ENCODE measurements around the gene SLC13A4. TPM values are rescaled to one million over a fixed set of nuclear protein-coding genes. Genes with fewer than 3 reads are reported as not detected.

Gene SLC13A4
- total RNA-seq, 3 donors from 2014 or later, result 0.29 to 0.32 TPM; not detected in 1

GRCh38 chr7:135710417-135711138 is 17.4 kb downstream of the SLC13A4 start:
- TF ChIP-seq POLR2AphosphoS5 (IDR thresholded peaks at IDR 0.05), result no peak
- no peak for TF ChIP-seq POLR2A (IDR thresholded peaks at IDR 0.05)
- no peak for TF ChIP-seq CTCF (IDR thresholded peaks at IDR 0.05)
- no peaks in the 10 kb centered on the region for H3K4me1 ChIP-seq
- no peak overlapping the region for H3K27ac ChIP-seq
- intact Hi-C loops (cut with DNase I; ENCODE audit: low total_unique reads), result no loop called here
- no peaks in the 10 kb centered on the region for H3K36me3 ChIP-seq
- H3K4me3 ChIP-seq, result no peak overlapping the region
- DNase-seq (ENCODE audit: low spot score in 2 of 2), result no peak
- no peaks in the 10 kb centered on the region for H3K27me3 ChIP-seq
- no peaks in the 10 kb centered on the region for H3K9me3 ChIP-seq

GRCh38 chr7:135709508-135709907 is 18.5 kb downstream of the SLC13A4 start:
- H3K9me3 ChIP-seq, result no peaks in the 10 kb centered on the region
- TF ChIP-seq POLR2AphosphoS5 (IDR thresholded peaks at IDR 0.05) (no peak), CTCF (IDR thresholded peaks at IDR 0.05) (no peak), POLR2A (IDR thresholded peaks at IDR 0.05) (no peak)
- no peaks in the 10 kb centered on the region for H3K36me3 ChIP-seq
- no peak overlapping the region for H3K4me3 ChIP-seq
- no peaks in the 10 kb centered on the region for H3K4me1 ChIP-seq
- intact Hi-C loops (cut with DNase I; ENCODE audit: low total_unique reads), result no loop called here
- DNase-seq (ENCODE audit: low spot score in 2 of 2), result no peak
- no peak overlapping the region for H3K27ac ChIP-seq
- no peaks in the 10 kb centered on the region for H3K27me3 ChIP-seq

DNA sequence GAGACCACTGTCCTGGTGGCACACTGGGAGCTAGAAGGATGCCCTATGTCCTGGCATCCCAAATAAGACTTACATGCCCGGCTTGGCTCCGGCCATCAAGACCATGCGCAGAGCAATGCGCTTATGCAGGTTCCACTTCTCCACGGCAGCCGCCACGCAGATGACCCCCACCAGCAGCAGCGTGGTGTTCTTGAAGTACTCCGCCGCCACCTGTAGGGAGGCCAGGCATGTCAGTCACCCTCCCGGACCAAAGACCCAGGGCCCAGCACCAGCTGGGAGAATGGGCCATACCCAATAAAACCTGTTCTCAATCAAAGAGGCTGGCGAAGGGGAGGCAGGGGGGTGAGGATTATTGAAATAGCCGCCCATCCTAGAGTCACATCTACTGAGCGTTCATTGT is 19.9 kb downstream of the SLC13A4 start:
- Histone ChIP-seq H3K9me3 (no peaks in the 10 kb centered on the region), H3K36me3 (no peaks in the 10 kb centered on the region), H3K4me3 (no peak overlapping the region), H3K4me1 (no peaks in the 10 kb centered on the region), H3K27ac (no peak overlapping the region), H3K27me3 (no peaks in the 10 kb centered on the region)
- DNase-seq (ENCODE audit: low spot score in 2 of 2), result no peak
- intact Hi-C loops (cut with DNase I; ENCODE audit: low total_unique reads), result no loop called here
- no peak for TF ChIP-seq POLR2AphosphoS5 (IDR thresholded peaks at IDR 0.05)
- no peak for TF ChIP-seq POLR2A (IDR thresholded peaks at IDR 0.05)
- TF ChIP-seq CTCF (IDR thresholded peaks at IDR 0.05), result no peak

DNA sequence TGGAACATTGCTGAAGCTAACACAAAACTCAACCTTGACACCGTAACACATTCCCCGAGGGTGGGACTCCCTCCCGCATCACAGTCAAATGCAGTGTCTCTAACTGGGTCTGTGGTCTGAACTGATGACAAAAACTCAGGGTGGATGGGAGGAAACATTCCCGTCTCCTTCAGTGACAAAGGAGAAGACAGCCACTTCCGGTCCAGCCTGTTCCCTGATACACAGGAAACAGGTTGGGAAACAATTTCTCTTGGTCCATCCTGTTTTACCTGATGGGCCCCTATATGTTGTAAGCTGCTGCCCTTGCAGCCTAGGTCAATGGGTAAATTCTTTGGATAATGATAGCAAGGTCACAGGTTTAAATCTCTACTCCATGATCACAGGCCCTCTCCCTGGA is 20.4 kb downstream of the SLC13A4 start:
- H3K4me1 ChIP-seq, result no peaks in the 10 kb centered on the region
- TF ChIP-seq POLR2AphosphoS5 (IDR thresholded peaks at IDR 0.05), result no peak
- TF ChIP-seq POLR2A (IDR thresholded peaks at IDR 0.05), result no peak
- no peak for TF ChIP-seq CTCF (IDR thresholded peaks at IDR 0.05)
- no peak overlapping the region for H3K4me3 ChIP-seq
- intact Hi-C loops (cut with DNase I; ENCODE audit: low total_unique reads), result no loop called here
- H3K9me3 ChIP-seq, result no peaks in the 10 kb centered on the region
- no peak for DNase-seq (ENCODE audit: low spot score in 2 of 2)
- no peaks in the 10 kb centered on the region for H3K36me3 ChIP-seq
- H3K27me3 ChIP-seq, result no peaks in the 10 kb centered on the region
- no peak overlapping the region for H3K27ac ChIP-seq

- Histone ChIP-seq H3K4me3 (no peak overlapping the region), H3K36me3 (no peaks in the 10 kb centered on the region), H3K27ac (no peak overlapping the region), H3K9me3 (no peaks in the 10 kb centered on the region), H3K4me1 (no peaks in the 10 kb centered on the region), H3K27me3 (no peaks in the 10 kb centered on the region)
- intact Hi-C loops (cut with DNase I; ENCODE audit: low total_unique reads), result no loop called here
- TF ChIP-seq CTCF (IDR thresholded peaks at IDR 0.05), result no peak
- TF ChIP-seq POLR2AphosphoS5 (IDR thresholded peaks at IDR 0.05), result no peak
- no peak for TF ChIP-seq POLR2A (IDR thresholded peaks at IDR 0.05)
- DNase-seq (ENCODE audit: low spot score in 2 of 2), result no peak
These were observed 21.0 kb downstream of the SLC13A4 start for GRCh38 chr7:135706858-135707569.

Measured in breast epithelium (tissue), 4 donors.